Keratinocyte (primary cell): ENCODE results near the gene MAP3K14. TPM values are rescaled to one million over a fixed set of nuclear protein-coding genes. Genes with fewer than 3 reads are reported as not detected.

Source experiments
- DNase-seq: peaks from one replicate; pipeline ENCODE4 v3.0.0-alpha.2; 2011; ENCODE audit warnings: low read depth, missing footprints, low spot score
- FAIRE-seq: peaks from 2 replicates; lab custom pipeline; 2011; peaks lifted over from hg19 to GRCh38; lab: Jason Lieb, UNC
- H2AFZ ChIP-seq: 2 replicates; pipeline ENCODE4 v1.6.0; 2012; ENCODE audit warnings: low read length, control low read depth, inconsistent platforms; ENCODE audit not compliant: control insufficient read depth
- H3K27ac ChIP-seq: 2 replicates; pipeline ENCODE4 v1.5.1; 2011; ENCODE audit warnings: low read length; ENCODE audit not compliant: control insufficient read depth, insufficient read depth
- H3K27me3 ChIP-seq: 3 replicates; pipeline ENCODE4 v1.6.0; 2011; ENCODE audit warnings: low read length; ENCODE audit not compliant: control insufficient read depth, insufficient read depth; ENCODE audit errors: extremely low read depth
- H3K36me3 ChIP-seq, 2 experiments: 2 replicates in 1 of 2; 3 replicates in 1 of 2; pipeline ENCODE4 v1.5.1; 2011; ENCODE audit warnings: low read length in 2 of 2, mild to moderate bottlenecking in 1 of 2; ENCODE audit not compliant: control insufficient read depth in 2 of 2, insufficient read depth in 2 of 2; ENCODE audit errors: extremely low read depth in 1 of 2
- H3K4me1 ChIP-seq: 3 replicates; pipeline ENCODE4 v1.5.1; 2011; ENCODE audit warnings: low read length; ENCODE audit not compliant: control insufficient read depth, insufficient read depth; ENCODE audit errors: extremely low read depth
- H3K4me2 ChIP-seq: 3 replicates; pipeline ENCODE4 v1.6.0; 2011; ENCODE audit warnings: low read depth, low read length; ENCODE audit not compliant: control insufficient read depth, insufficient read depth; ENCODE audit errors: extremely low read depth
- H3K4me3 ChIP-seq, 3 experiments: fragments of 200-600 bp in 1 of 3; sonication (generic) in 1 of 3; 2 replicates in 2 of 3; 3 replicates in 1 of 3; pipeline ENCODE4 v1.5.1; 2011 to 2016; ENCODE audit warnings: low read length in 3 of 3, mild to moderate bottlenecking in 3 of 3, control low read depth in 2 of 3, inconsistent platforms in 1 of 3, low read depth in 1 of 3, mixed read lengths in 1 of 3, mixed run types in 1 of 3, moderate library complexity in 1 of 3; ENCODE audit not compliant: control insufficient read depth in 2 of 3, insufficient read depth in 2 of 3; ENCODE audit errors: extremely low read depth in 1 of 3
- H3K79me2 ChIP-seq: 2 replicates; pipeline ENCODE4 v1.6.0; 2012; ENCODE audit warnings: low read length; ENCODE audit not compliant: control insufficient read depth, insufficient read depth
- H3K9ac ChIP-seq: 3 replicates; pipeline ENCODE4 v1.6.0; 2011; ENCODE audit warnings: low read length; ENCODE audit not compliant: control insufficient read depth, insufficient read depth; ENCODE audit errors: extremely low read depth
- H3K9me1 ChIP-seq: 3 replicates; pipeline ENCODE4 v1.6.0; 2011; ENCODE audit warnings: low read length; ENCODE audit not compliant: control insufficient read depth, insufficient read depth; ENCODE audit errors: extremely low read depth
- H3K9me3 ChIP-seq: 2 replicates; pipeline ENCODE4 v1.5.1; 2012; ENCODE audit warnings: low read depth, low read length; ENCODE audit not compliant: control insufficient read depth
- H4K20me1 ChIP-seq: 3 replicates; pipeline ENCODE4 v1.6.0; 2011; ENCODE audit warnings: low read length; ENCODE audit not compliant: control insufficient read depth, insufficient read depth; ENCODE audit errors: extremely low read depth
- CTCF ChIP-seq, 3 experiments: IDR thresholded peaks in 1 of 3; conservative IDR thresholded peaks in 1 of 3; optimal IDR thresholded peaks in 1 of 3; 2 replicates in 2 of 3; 3 replicates in 1 of 3; pipeline versions ENCODE3 to v1.5.1; 2011; ENCODE audit warnings: low read length in 3 of 3, mild to moderate bottlenecking in 3 of 3, moderate library complexity in 2 of 3, control low read depth in 1 of 3, inconsistent platforms in 1 of 3; ENCODE audit not compliant: insufficient read depth in 2 of 3; ENCODE audit errors: extremely low read depth in 1 of 3
- EZH2 ChIP-seq: IDR thresholded peaks from one replicate; pipeline ENCODE4 v1.6.1; 2012; ENCODE audit warnings: inconsistent platforms, mild to moderate bottlenecking, low read length, moderate library complexity
- dilution Hi-C: fragments of 300-500 bp; cut with MboI; formaldehyde crosslinking; loops from one replicate; pipeline ENCODE4 v1.7.0; 2020; ENCODE audit warnings: low sequenced_read_pairs; ENCODE audit not compliant: extremely low pct_ligation_motif_present
- polyA plus RNA-seq, 5 experiments: library from polyadenylated mRNA; depleted of rRNA in 3 of 5; stranded (reverse) in 3 of 5; stranded (forward) in 1 of 5; unstranded in 1 of 5; fragments of >200 nt; gene quantifications; 1 replicate in 1 of 5; 2 replicates in 3 of 5; 3 replicates in 1 of 5; pipeline versions ENCODE4 v1.2.1 to v1.2.3, GENCODE V29; 2011 to 2012; ENCODE audit warnings: missing spikeins in 2 of 5, low read depth in 1 of 5, low replicate concordance in 1 of 5

Gene MAP3K14
- polyA plus RNA-seq, 1 donor (not counting 4 experiments of a cell fraction or from before 2014, with no cell fraction given): 6.5 TPM

- no peaks in the 10 kb centered on the region for H3K9me3 ChIP-seq
- no peak overlapping the region for H3K9ac ChIP-seq
- FAIRE-seq (no peak), DNase-seq (no peak)
- H3K4me2 ChIP-seq: no peak overlapping the region
- no peaks in the 10 kb centered on the region for H3K9me1 ChIP-seq
- no peak overlapping the region for H3K27ac ChIP-seq
- no peak overlapping the region for H3K4me3 ChIP-seq
- no peaks in the 10 kb centered on the region for H4K20me1 ChIP-seq
- peaks cover 0 to 6% of the 10 kb centered on the region in 2 experiments for H3K36me3 ChIP-seq
- TF ChIP-seq EZH2 (no peak), CTCF (optimal IDR thresholded peaks at IDR 0.05 in 1 of 3, IDR thresholded peaks at IDR 0.05 in 1 of 3, conservative IDR thresholded peaks at IDR 0.05 in 1 of 3; ENCODE audit: extremely low read depth in 1 of 3, insufficient read depth in 2 of 3, low read length in 3 of 3) (no peak)
- dilution Hi-C loops: no loop called here
- no peak overlapping the region for H2AFZ ChIP-seq
- peaks cover 22% of the 10 kb centered on the region for H3K4me1 ChIP-seq
- peaks cover 3% of the 10 kb centered on the region for H3K79me2 ChIP-seq
- peaks cover 15% of the 10 kb centered on the region for H3K27me3 ChIP-seq
These were observed 71.8 kb downstream of the MAP3K14 start for GRCh38 chr17:45244725-45245656.

GRCh38 chr17:45243750-45244149 lies 73.1 kb downstream of the MAP3K14 start:
- FAIRE-seq (no peak), DNase-seq (no peak)
- no peaks in the 10 kb centered on the region for H3K9me1 ChIP-seq
- H3K27ac ChIP-seq: no peak overlapping the region
- peaks cover 18% of the 10 kb centered on the region for H3K4me1 ChIP-seq
- peaks cover 3% of the 10 kb centered on the region for H3K79me2 ChIP-seq
- H3K4me3 ChIP-seq: no peak overlapping the region
- H4K20me1 ChIP-seq: no peaks in the 10 kb centered on the region
- TF ChIP-seq EZH2 (no peak), CTCF (optimal IDR thresholded peaks at IDR 0.05 in 1 of 3, IDR thresholded peaks at IDR 0.05 in 1 of 3, conservative IDR thresholded peaks at IDR 0.05 in 1 of 3; ENCODE audit: extremely low read depth in 1 of 3, insufficient read depth in 2 of 3, low read length in 3 of 3) (no peak)
- no peak overlapping the region for H3K9ac ChIP-seq
- H3K9me3 ChIP-seq: no peaks in the 10 kb centered on the region
- H3K36me3 ChIP-seq: no peaks in the 10 kb centered on the region
- H3K27me3 ChIP-seq: peaks cover 15% of the 10 kb centered on the region
- dilution Hi-C loops: no loop called here
- H3K4me2 ChIP-seq: no peak overlapping the region
- no peak overlapping the region for H2AFZ ChIP-seq
